ENCODE data around the gene RASGRP3. TPM values are rescaled to one million over a fixed set of nuclear protein-coding genes. Genes with fewer than 3 reads are reported as not detected.

The RASGRP3 gene
- total and polyA plus RNA-seq, 2 of the 13 experiments (the other 11 are each of a cell fraction or from before 2014, with no cell fraction given), result 0.01 TPM; not detected in 1

- no peak for TF ChIP-seq ZHX2 (IDR thresholded peaks at IDR 0.05; ENCODE audit: low read depth)
- 0 out of 2 replicates have a peak, but pooled peaks have one; percentile 36 for TF ChIP-seq ZHX2 (CRISPR knock-in tag; IDR thresholded peaks at IDR 0.05; ENCODE audit: borderline replicate concordance)
- TF ChIP-seq NKX3-1 (CRISPR knock-in tag; IDR thresholded peaks at IDR 0.05), result peak; percentile 93
- TF ChIP-seq ZNF562 (CRISPR knock-in tag; IDR thresholded peaks at IDR 0.05; ENCODE audit: borderline replicate concordance), result no peak
- no peak for TF ChIP-seq KAT2B (IDR thresholded peaks at IDR 0.05; ENCODE audit: borderline replicate concordance, low read depth, low read length)
- TF ChIP-seq ZNF274 (CRISPR knock-in tag; IDR thresholded peaks at IDR 0.05), result peak; percentile 71; the same call in 1 of the 2 replicates
- TF ChIP-seq ARNT2 (CRISPR knock-in tag; IDR thresholded peaks at IDR 0.05; ENCODE audit: low read depth), result 0 out of 2 replicates have a peak, but pooled peaks have one; percentile 31
- 0 out of 2 replicates have a peak, but pooled peaks have one; percentile 26 for TF ChIP-seq KLF6 (CRISPR knock-in tag; IDR thresholded peaks at IDR 0.05)
- peak; percentile 10 for TF ChIP-seq TBL1XR1 (IDR thresholded peaks at IDR 0.05; ENCODE audit: borderline replicate concordance, low read length, partially characterized antibody)
- TF ChIP-seq POLR2A (IDR thresholded peaks at IDR 0.05; ENCODE audit: insufficient read depth in 1 of 2, low read depth in 2 of 2, low read length in 2 of 2), result peak; percentile 77 to 87
- no peak; the same call in 1 of the 2 replicates for TF ChIP-seq MAF1 (CRISPR knock-in tag; IDR thresholded peaks at IDR 0.05; ENCODE audit: borderline replicate concordance)
- peak; percentile 66 for TF ChIP-seq CREB1 (IDR thresholded peaks at IDR 0.05)
- peak; percentile 86 for TF ChIP-seq CREB1 (CRISPR knock-in tag; IDR thresholded peaks at IDR 0.05)
- TF ChIP-seq ZNF644 (CRISPR knock-in tag; IDR thresholded peaks at IDR 0.05; ENCODE audit: low read depth), result no peak
- TF ChIP-seq CAMTA2 (CRISPR knock-in tag; IDR thresholded peaks at IDR 0.05; ENCODE audit: borderline replicate concordance), result peak; percentile 77; the same call in 1 of the 2 replicates
- TF ChIP-seq SOX13 (IDR thresholded peaks at IDR 0.05), result no peak
- peak in 1 of 2 experiments; percentile 39; a peak in 1 of 4 replicates for TF ChIP-seq SOX13 (CRISPR knock-in tag; conservative IDR thresholded peaks at IDR 0.05 in 1 of 2, IDR thresholded peaks at IDR 0.05 in 1 of 2)
- no peak for TF ChIP-seq MAFF (IDR thresholded peaks at IDR 0.05; ENCODE audit: low read depth, low read length)
- 0 out of 2 replicates have a peak, but pooled peaks have one; percentile 41 for TF ChIP-seq SNAPC5 (CRISPR knock-in tag; IDR thresholded peaks at IDR 0.05; ENCODE audit: borderline replicate concordance)
- peak; percentile 81 for TF ChIP-seq XRCC5 (optimal IDR thresholded peaks at IDR 0.05; ENCODE audit: low read length)
- no peak for TF ChIP-seq GABPA (IDR thresholded peaks at IDR 0.05; ENCODE audit: low read depth, low read length)
- peak; percentile 85 for TF ChIP-seq GABPA (CRISPR knock-in tag; IDR thresholded peaks at IDR 0.05; ENCODE audit: low read depth)
- peak; percentile 93 for TF ChIP-seq ZFP91 (CRISPR knock-in tag; IDR thresholded peaks at IDR 0.05; ENCODE audit: borderline replicate concordance)
- TF ChIP-seq TARDBP (CRISPR knock-in tag; IDR thresholded peaks at IDR 0.05), result peak; percentile 89
These were observed 122.9 kb downstream of the RASGRP3 start, which contains the start of gene FAM98A (continued) for GRCh38 chr2:33599175-33599942.
